ENCODE data around the gene ATP9B. TPM values are rescaled to one million over a fixed set of nuclear protein-coding genes. Genes with fewer than 3 reads are reported as not detected.

Gene ATP9B
- total RNA-seq, 1 experiment from 2014 or later, result 25.5 TPM

DNA sequence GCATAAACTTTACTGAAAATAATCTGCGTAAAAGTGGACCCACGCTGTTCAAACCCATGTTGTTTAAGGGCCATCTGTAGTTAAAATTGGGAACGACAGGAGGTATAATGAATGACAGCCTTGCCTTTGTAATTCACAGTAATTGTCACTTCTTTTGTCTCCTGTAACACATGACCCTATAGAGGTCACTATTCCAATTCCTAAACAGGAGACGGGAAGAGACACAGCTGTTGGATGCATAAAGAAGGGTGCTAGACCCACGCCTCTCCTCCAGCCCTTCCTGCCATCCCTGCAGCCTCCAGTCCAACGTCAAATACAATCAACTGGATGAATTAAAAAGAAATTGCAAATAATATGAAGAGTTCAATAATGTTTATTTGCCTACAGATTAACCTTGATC is 263.5 kb downstream of the ATP9B start:
- ChIA-PET CTCF (no interaction called here), POLR2A (no interaction called here)
- Mint-ChIP-seq H3K27me3 (ENCODE audit: insufficient read depth, unreplicated experiment) (no peaks in the 10 kb centered on the region), H3K4me1 (ENCODE audit: insufficient read depth, unreplicated experiment) (no peaks in the 10 kb centered on the region), H3K36me3 (ENCODE audit: insufficient read depth, unreplicated experiment) (peaks cover 7% of the 10 kb centered on the region), H3K27ac (ENCODE audit: low read depth, unreplicated experiment) (no peak overlapping the region), H3K4me3 (ENCODE audit: unreplicated experiment) (no peak overlapping the region), H3K9me3 (ENCODE audit: unreplicated experiment) (no peaks in the 10 kb centered on the region)
- BruUV-seq (replicated peaks), result no TSS peak
- DNase-seq (ENCODE audit: unreplicated experiment), result no peak
- intact Hi-C loops (cut with micrococcal nuclease), result no loop called here
- TF ChIP-seq, protein P1, sequence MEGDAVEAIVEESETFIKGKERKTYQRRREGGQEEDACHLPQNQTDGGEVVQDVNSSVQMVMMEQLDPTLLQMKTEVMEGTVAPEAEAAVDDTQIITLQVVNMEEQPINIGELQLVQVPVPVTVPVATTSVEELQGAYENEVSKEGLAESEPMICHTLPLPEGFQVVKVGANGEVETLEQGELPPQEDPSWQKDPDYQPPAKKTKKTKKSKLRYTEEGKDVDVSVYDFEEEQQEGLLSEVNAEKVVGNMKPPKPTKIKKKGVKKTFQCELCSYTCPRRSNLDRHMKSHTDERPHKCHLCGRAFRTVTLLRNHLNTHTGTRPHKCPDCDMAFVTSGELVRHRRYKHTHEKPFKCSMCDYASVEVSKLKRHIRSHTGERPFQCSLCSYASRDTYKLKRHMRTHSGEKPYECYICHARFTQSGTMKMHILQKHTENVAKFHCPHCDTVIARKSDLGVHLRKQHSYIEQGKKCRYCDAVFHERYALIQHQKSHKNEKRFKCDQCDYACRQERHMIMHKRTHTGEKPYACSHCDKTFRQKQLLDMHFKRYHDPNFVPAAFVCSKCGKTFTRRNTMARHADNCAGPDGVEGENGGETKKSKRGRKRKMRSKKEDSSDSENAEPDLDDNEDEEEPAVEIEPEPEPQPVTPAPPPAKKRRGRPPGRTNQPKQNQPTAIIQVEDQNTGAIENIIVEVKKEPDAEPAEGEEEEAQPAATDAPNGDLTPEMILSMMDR (IDR thresholded peaks at IDR 0.05; ENCODE audit: unreplicated experiment), result no peak

DNA sequence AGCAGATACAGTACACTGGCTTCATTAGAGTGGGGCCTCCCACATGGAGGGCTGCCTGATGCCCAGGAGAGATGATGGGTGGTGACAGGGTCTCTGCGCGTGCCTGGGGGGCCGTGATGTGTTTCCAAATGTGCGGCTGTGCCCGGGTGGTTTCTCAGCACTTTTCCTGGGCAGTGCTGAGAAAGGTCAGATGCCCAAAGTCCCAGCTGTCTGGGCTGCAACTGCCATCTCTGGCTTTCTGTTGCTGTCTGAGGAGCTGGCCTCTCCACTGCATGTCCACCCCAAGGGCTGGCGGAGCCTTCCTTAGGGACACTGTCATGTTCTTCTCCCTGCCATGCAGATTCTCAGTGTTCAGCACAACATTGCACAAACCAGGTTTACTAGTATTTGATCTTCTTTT is 263.9 kb downstream of the ATP9B start:
- TF ChIP-seq, protein P1 (IDR thresholded peaks at IDR 0.05; ENCODE audit: unreplicated experiment), result no peak
- Mint-ChIP-seq H3K4me1 (ENCODE audit: insufficient read depth, unreplicated experiment) (no peaks in the 10 kb centered on the region), H3K4me3 (ENCODE audit: unreplicated experiment) (no peak overlapping the region), H3K27me3 (ENCODE audit: insufficient read depth, unreplicated experiment) (no peaks in the 10 kb centered on the region), H3K36me3 (ENCODE audit: insufficient read depth, unreplicated experiment) (peaks cover 7% of the 10 kb centered on the region), H3K27ac (ENCODE audit: low read depth, unreplicated experiment) (no peak overlapping the region), H3K9me3 (ENCODE audit: unreplicated experiment) (no peaks in the 10 kb centered on the region)
- BruUV-seq (replicated peaks), result no TSS peak
- DNase-seq (ENCODE audit: unreplicated experiment), result no peak
- CTCF ChIA-PET, result interaction anchor here (0.6 kb wide), 1 partner anchor 366 kb away, joined by 3 read pairs; no protein-coding TSS in a partner anchor
- intact Hi-C loops (cut with micrococcal nuclease), result no loop called here
- POLR2A ChIA-PET, result no interaction called here

DNA sequence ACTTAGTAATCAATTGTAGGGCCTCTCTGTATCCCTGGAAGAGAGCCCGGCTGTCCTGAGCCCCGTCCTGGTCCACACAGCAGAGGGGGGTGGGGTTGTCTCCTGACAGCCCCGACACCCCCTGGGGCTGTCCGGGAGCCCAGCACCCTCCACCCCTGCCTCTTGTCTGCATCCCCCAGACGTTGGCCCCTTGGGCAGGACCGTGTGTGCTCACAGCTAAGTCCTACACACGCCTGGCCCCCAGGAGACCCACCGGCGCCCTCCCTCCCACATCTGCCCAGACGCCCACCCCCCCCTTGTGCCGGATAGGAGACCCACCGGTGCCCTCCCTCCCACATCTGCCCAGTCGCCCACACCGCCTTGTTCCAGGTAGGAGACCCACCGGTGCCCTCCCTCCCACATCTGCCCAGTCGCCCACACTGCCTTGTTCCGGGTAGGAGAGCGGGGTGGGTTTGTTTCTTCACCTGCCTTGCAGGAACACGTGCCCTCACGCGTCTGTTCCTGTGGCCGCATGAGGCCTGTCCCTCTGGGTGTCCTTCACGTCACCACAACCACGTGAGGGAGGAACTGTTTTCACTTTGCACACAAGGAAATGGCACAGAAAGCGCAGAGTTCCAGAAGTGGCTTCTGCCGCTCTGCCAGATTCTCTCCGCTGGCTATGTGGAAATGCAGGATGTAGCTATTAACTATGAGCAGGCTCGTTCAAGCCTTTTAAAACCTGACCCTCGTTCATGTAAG is 265.5 kb downstream of the ATP9B start:
- Mint-ChIP-seq H3K36me3 (ENCODE audit: insufficient read depth, unreplicated experiment) (peaks cover 7% of the 10 kb centered on the region), H3K27ac (ENCODE audit: low read depth, unreplicated experiment) (no peak overlapping the region), H3K4me1 (ENCODE audit: insufficient read depth, unreplicated experiment) (no peaks in the 10 kb centered on the region), H3K4me3 (ENCODE audit: unreplicated experiment) (no peak overlapping the region), H3K27me3 (ENCODE audit: insufficient read depth, unreplicated experiment) (no peaks in the 10 kb centered on the region), H3K9me3 (ENCODE audit: unreplicated experiment) (peaks cover 8% of the 10 kb centered on the region)
- BruUV-seq (replicated peaks), result no TSS peak
- DNase-seq (ENCODE audit: unreplicated experiment), result no peak
- POLR2A ChIA-PET, result no interaction called here
- intact Hi-C loops (cut with micrococcal nuclease), result no loop called here
- TF ChIP-seq, protein P1 (IDR thresholded peaks at IDR 0.05; ENCODE audit: unreplicated experiment), result no peak
- CTCF ChIA-PET, result no interaction called here

DNA sequence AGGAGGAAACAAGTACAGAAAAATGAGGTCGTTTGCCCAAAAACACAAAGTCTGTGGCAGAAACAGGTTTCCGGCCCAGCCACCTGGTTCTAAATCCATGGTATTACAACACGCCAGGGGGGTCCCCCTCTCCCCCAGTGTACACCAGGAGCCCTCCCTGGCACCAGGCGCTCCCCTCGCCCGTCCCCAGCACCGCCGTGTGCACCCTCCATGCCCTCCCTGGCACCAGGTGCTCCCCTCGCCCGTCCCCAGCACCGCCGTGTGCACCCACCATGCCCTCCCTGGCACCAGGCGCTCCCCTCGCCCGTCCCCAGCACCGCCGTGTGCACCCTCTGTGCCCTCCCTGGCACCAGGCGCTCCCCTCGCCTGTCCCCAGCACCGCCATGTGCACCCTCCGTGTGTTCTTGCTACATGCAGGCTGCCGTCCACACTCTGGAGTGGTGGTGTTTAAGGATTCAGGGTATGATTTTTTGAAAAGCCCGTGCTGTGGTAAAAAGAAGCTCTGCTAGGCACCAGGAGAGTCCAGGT is 266.7 kb downstream of the ATP9B start:
- CTCF ChIA-PET, result no interaction called here
- POLR2A ChIA-PET, result no interaction called here
- DNase-seq (ENCODE audit: unreplicated experiment), result no peak
- intact Hi-C loops (cut with micrococcal nuclease), result no loop called here
- peaks cover 8% of the 10 kb centered on the region for H3K9me3 Mint-ChIP-seq (ENCODE audit: unreplicated experiment)
- TF ChIP-seq, protein P1 (IDR thresholded peaks at IDR 0.05; ENCODE audit: unreplicated experiment), result no peak
- H3K27ac Mint-ChIP-seq (ENCODE audit: low read depth, unreplicated experiment), result no peak overlapping the region
- peaks cover 4% of the 10 kb centered on the region for H3K36me3 Mint-ChIP-seq (ENCODE audit: insufficient read depth, unreplicated experiment)
- H3K4me3 Mint-ChIP-seq (ENCODE audit: unreplicated experiment), result no peak overlapping the region
- H3K4me1 Mint-ChIP-seq (ENCODE audit: insufficient read depth, unreplicated experiment), result no peaks in the 10 kb centered on the region
- no TSS peak for BruUV-seq (replicated peaks)
- no peaks in the 10 kb centered on the region for H3K27me3 Mint-ChIP-seq (ENCODE audit: insufficient read depth, unreplicated experiment)
